Endothelial cell (in vitro differentiated cells): Measurements from ENCODE around the gene VWF. TPM values are rescaled to one million over a fixed set of nuclear protein-coding genes. Genes with fewer than 3 reads are reported as not detected.

Experiments
- DNase-seq: peaks from one replicate; pipeline ENCODE4 v3.0.0; 2021; ENCODE audit warnings: low spot score
- H3K27ac Mint-ChIP-seq: one replicate; pipeline ENCODE4 v1.8.0; 2021; ENCODE audit warnings: mixed read lengths, inconsistent platforms; ENCODE audit not compliant: unreplicated experiment
- H3K27me3 Mint-ChIP-seq: one replicate; pipeline ENCODE4 v1.8.0; 2021; ENCODE audit warnings: mild to moderate bottlenecking, moderate library complexity, mixed read lengths, inconsistent platforms; ENCODE audit not compliant: unreplicated experiment
- H3K36me3 Mint-ChIP-seq: one replicate; pipeline ENCODE4 v1.8.0; 2021; ENCODE audit warnings: mild to moderate bottlenecking, low read depth, mixed read lengths, inconsistent platforms; ENCODE audit not compliant: unreplicated experiment
- H3K4me1 Mint-ChIP-seq: one replicate; pipeline ENCODE4 v1.8.0; 2021; ENCODE audit warnings: mild to moderate bottlenecking, mixed read lengths, inconsistent platforms; ENCODE audit not compliant: unreplicated experiment
- H3K4me3 Mint-ChIP-seq: one replicate; pipeline ENCODE4 v1.8.0; 2021; ENCODE audit warnings: mild to moderate bottlenecking, mixed read lengths, inconsistent platforms; ENCODE audit not compliant: unreplicated experiment
- H3K9me3 Mint-ChIP-seq: one replicate; pipeline ENCODE4 v1.8.0; 2021; ENCODE audit warnings: mixed read lengths, inconsistent platforms; ENCODE audit not compliant: unreplicated experiment
- CTCF ChIP-seq: fragments of 200-600 bp; sonication (generic); IDR thresholded peaks from one replicate; pipeline ENCODE4 v1.5.0; 2021; ENCODE audit warnings: antibody characterized with exemption; ENCODE audit not compliant: unreplicated experiment
- total RNA-seq: library from RNA; stranded (reverse); fragmentation: NEBNext Ultra II Directional; extraction: Animal tissue kit (Norgen Biotek cat#: 25700); gene quantifications from one replicate; pipeline ENCODE4 v1.2.1, GENCODE V29; 2021; ENCODE audit not compliant: unreplicated experiment

VWF gene
- total RNA-seq, 1 donor from 2014 or later, result 56.0 TPM

GRCh38 chr12:5901416-5901815 is 223.1 kb downstream of the VWF start:
- Mint-ChIP-seq H3K27ac (no peak overlapping the region), H3K4me1 (peaks cover 26% of the 10 kb centered on the region), H3K27me3 (no peaks in the 10 kb centered on the region), H3K9me3 (no peaks in the 10 kb centered on the region), H3K4me3 (no peak overlapping the region), H3K36me3 (peaks cover 3% of the 10 kb centered on the region)
- DNase-seq, result no peak
- TF ChIP-seq CTCF, result no peak

GRCh38 chr12:5900533-5901205 is 223.8 kb downstream of the VWF start:
- Mint-ChIP-seq H3K4me1 (peaks cover 22% of the 10 kb centered on the region), H3K9me3 (no peaks in the 10 kb centered on the region), H3K4me3 (no peak overlapping the region), H3K27me3 (no peaks in the 10 kb centered on the region), H3K27ac (no peak overlapping the region), H3K36me3 (peaks cover 3% of the 10 kb centered on the region)
- TF ChIP-seq CTCF, result no peak
- DNase-seq, result no peak

GRCh38 chr12:5900076-5900475 is 224.4 kb downstream of the VWF start:
- TF ChIP-seq CTCF, result no peak
- Mint-ChIP-seq H3K27ac (no peak overlapping the region), H3K9me3 (no peaks in the 10 kb centered on the region), H3K36me3 (peaks cover 3% of the 10 kb centered on the region), H3K4me1 (peaks cover 16% of the 10 kb centered on the region), H3K4me3 (no peak overlapping the region), H3K27me3 (no peaks in the 10 kb centered on the region)
- no peak for DNase-seq

- H3K4me1 Mint-ChIP-seq, result peaks cover 12% of the 10 kb centered on the region
Measured at GRCh38 chr12:5899675-5900074, 224.8 kb downstream of the VWF start.

More at GRCh38 chr12:5899675-5900074, 224.8 kb downstream of the VWF start:
- Mint-ChIP-seq H3K9me3 (no peaks in the 10 kb centered on the region), H3K36me3 (peaks cover 3% of the 10 kb centered on the region), H3K27me3 (no peaks in the 10 kb centered on the region), H3K27ac (no peak overlapping the region), H3K4me3 (no peak overlapping the region)
- no peak for TF ChIP-seq CTCF
- no peak for DNase-seq
